Testis (tissue), 3 donors: ENCODE results near the gene GUCY2D. TPM values are rescaled to one million over a fixed set of nuclear protein-coding genes. Genes with fewer than 3 reads are reported as not detected.

Source experiments
- DNase-seq: peaks from one replicate; pipeline ENCODE4 v3.0.0-alpha.2; 2019
- H3K27ac ChIP-seq, 2 donors: fragments of 200-600 bp; sonication (generic); one replicate each; pipeline ENCODE4 v1.5.1; 2019
- H3K27me3 ChIP-seq: fragments of 200-600 bp; sonication (generic); one replicate; pipeline ENCODE4 v1.5.1; 2019
- H3K36me3 ChIP-seq: fragments of 200-600 bp; sonication (generic); one replicate; pipeline ENCODE4 v1.5.1; 2017; ENCODE audit warnings: low read depth; ENCODE audit errors: missing control alignments
- H3K4me1 ChIP-seq: fragments of 200-600 bp; sonication (generic); one replicate; pipeline ENCODE4 v1.5.1; 2019
- H3K4me3 ChIP-seq, 2 donors: fragments of 200-600 bp; sonication (generic); one replicate each; pipeline ENCODE4 v1.5.1; 2017 to 2019
- H3K9me3 ChIP-seq: fragments of 200-600 bp; sonication (generic); one replicate; pipeline ENCODE4 v1.5.1; 2017
- POLR2A ChIP-seq: fragments of 450-650 bp; IDR thresholded peaks from one replicate; pipeline ENCODE4 v1.6.1; 2017; ENCODE audit warnings: antibody characterized with exemption, mild to moderate bottlenecking, moderate library complexity
- WGBS, 2 donors: methylation state at CpG; one replicate each; pipeline ENCODE4 v1.1.5; 2018; 5-methylcytosine and 5-hydroxymethylcytosine counted together
- intact Hi-C: fragments of 100-400 bp; cut with DNase I; formaldehyde crosslinking; loops from one replicate; pipeline ENCODE4 v1.15.1; 2023; ENCODE audit warnings: low total_unique reads
- polyA plus RNA-seq: library from polyadenylated mRNA; stranded (reverse); fragments of 350-450 nt; fragmentation: Illumina TruSeq; extraction: RNeasy Lipid Tissue Mini Kit (QIAGEN cat#74804); gene quantifications from one replicate; pipeline ENCODE4 v1.2.3, GENCODE V29; 2014; ENCODE audit warnings: low read depth, low replicate concordance; ENCODE audit not compliant: insufficient read depth
- total RNA-seq, 2 donors: library from RNA; depleted of rRNA; stranded (reverse); fragments of >200 nt; gene quantifications; one replicate each; pipeline ENCODE4 v1.2.3, GENCODE V29; 2016
- TF ChIP-seq, protein P1 (sequence below), 3 experiments: fragments of 450-650 bp in 2 of 3; fragments of 200-600 bp in 1 of 3; sonication (generic) in 1 of 3; IDR thresholded peaks; one replicate each; pipeline ENCODE4 v1.5.1; 2016 to 2019; ENCODE audit warnings: antibody characterized with exemption in 3 of 3, mild to moderate bottlenecking in 2 of 3, moderate library complexity in 1 of 3

The GUCY2D gene
- total and polyA plus RNA-seq, 3 donors from 2014 or later: 1.3 to 2.4 (median 1.7) TPM

DNA sequence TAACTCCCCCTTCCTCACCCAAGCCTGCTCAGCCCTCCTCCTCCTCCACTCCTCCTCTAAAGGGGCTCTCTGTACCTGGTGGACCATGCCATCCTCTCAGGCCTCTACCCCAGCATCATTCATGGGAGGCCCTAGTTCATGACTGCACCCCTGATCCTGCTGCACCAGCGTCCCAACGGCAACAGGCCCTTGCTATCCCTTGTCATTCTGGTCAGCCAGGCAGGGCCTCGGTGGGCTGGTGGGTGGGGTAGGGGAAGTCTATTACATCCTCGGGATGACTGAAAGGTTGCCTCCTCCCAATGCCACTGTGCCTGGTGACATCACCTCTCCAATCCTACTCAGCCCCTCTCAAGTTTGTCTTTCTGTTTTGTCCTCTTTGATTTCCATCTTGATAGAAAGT lies 65.4 kb downstream of the GUCY2D start:
- Histone ChIP-seq H3K9me3 (no peaks in the 10 kb centered on the region), H3K36me3 (no peaks in the 10 kb centered on the region), H3K27me3 (no peaks in the 10 kb centered on the region), H3K4me1 (peaks cover 6% of the 10 kb centered on the region), H3K27ac (no peak overlapping the region), H3K4me3 (no peak overlapping the region)
- no peak for TF ChIP-seq POLR2A
- TF ChIP-seq, protein P1, sequence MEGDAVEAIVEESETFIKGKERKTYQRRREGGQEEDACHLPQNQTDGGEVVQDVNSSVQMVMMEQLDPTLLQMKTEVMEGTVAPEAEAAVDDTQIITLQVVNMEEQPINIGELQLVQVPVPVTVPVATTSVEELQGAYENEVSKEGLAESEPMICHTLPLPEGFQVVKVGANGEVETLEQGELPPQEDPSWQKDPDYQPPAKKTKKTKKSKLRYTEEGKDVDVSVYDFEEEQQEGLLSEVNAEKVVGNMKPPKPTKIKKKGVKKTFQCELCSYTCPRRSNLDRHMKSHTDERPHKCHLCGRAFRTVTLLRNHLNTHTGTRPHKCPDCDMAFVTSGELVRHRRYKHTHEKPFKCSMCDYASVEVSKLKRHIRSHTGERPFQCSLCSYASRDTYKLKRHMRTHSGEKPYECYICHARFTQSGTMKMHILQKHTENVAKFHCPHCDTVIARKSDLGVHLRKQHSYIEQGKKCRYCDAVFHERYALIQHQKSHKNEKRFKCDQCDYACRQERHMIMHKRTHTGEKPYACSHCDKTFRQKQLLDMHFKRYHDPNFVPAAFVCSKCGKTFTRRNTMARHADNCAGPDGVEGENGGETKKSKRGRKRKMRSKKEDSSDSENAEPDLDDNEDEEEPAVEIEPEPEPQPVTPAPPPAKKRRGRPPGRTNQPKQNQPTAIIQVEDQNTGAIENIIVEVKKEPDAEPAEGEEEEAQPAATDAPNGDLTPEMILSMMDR (IDR thresholded peaks at IDR 0.05): no peak
- WGBS, 2 donors: 71 to 85% methylated on average over 4 of the region's 4 CpGs
- no peak for DNase-seq
- intact Hi-C loops: no loop called here

DNA sequence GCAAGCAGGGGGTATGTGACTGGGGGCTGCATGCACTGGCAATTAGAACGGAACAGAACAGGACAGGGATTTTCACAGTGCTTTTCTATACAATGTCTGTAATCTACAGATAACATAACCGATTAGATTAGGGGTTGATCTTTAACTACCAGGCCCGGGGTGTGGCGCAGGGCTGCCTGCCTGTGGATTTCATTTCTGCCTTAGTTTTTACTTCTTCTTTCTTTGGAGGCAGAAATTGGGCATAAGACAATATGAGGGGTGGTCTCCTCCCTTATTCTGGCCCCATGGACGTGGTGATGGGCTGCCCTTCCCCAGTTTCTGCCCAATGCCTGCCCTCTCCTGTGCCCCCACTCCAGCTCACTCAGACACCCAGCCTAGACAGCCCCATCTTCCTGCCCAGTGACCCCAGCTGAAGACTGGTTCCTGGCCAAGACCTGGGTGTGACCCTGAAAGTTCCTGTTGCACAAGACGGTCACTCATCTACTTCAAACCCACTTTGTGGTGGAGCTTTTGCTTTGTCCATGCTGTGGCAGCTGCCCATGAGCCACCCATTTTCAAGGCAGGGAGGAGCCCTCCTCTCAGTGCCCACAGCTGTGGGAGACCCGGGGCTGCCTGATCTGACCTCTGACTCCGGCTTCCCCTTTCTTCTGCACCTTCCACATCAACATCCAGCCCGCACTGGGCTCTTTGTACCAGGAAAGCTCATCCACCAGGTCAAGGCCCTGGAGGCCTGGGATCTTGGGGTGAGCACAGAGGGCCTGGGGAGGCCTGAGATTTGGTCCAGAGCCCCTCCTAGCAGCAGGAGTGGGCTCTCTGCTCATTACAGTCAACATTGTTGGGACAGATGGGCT lies 66.5 kb downstream of the GUCY2D start:
- Histone ChIP-seq H3K4me3 (no peak overlapping the region), H3K4me1 (peaks cover 11% of the 10 kb centered on the region), H3K27ac (no peak overlapping the region), H3K9me3 (no peaks in the 10 kb centered on the region), H3K27me3 (no peaks in the 10 kb centered on the region), H3K36me3 (no peaks in the 10 kb centered on the region)
- no peak for DNase-seq
- 87 to 89% methylated on average over 5 to 9 of the region's 9 CpGs for WGBS, 2 donors
- intact Hi-C loops: no loop called here
- TF ChIP-seq, protein P1 (IDR thresholded peaks at IDR 0.05): no peak
- TF ChIP-seq POLR2A: no peak

DNA sequence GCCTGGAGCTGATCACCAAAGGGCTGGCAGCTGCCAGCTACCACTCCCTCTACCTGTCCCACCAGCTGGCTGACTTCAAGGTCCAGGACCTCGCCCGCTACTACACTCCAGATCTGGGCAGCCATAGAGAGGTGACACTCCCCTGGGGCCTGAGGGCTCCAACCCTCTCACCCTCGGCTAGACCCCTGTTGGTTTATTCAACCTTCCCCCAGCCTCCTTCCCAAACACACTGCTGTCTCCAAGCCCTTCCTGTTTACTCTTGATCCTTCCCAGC lies 67.1 kb downstream of the GUCY2D start:
- no peaks in the 10 kb centered on the region for H3K9me3 ChIP-seq
- 92 to 94% methylated on average over 3 of the region's 3 CpGs for WGBS, 2 donors
- peaks cover 11% of the 10 kb centered on the region for H3K4me1 ChIP-seq
- TF ChIP-seq, protein P1 (IDR thresholded peaks at IDR 0.05): no peak
- no peak for TF ChIP-seq POLR2A
- intact Hi-C loops: no loop called here
- no peak overlapping the region for H3K27ac ChIP-seq
- H3K36me3 ChIP-seq: no peaks in the 10 kb centered on the region
- DNase-seq: no peak
- no peak overlapping the region for H3K4me3 ChIP-seq
- H3K27me3 ChIP-seq: no peaks in the 10 kb centered on the region

Other genes with a start within 250 kb of the GUCY2D start
- 10 to 100 TPM; 38.0 to 41.8 TPM for gene KDM6B, start 168.4 kb upstream of the GUCY2D start, total RNA-seq
- 27.8 TPM for gene KDM6B, start 168.4 kb upstream of the GUCY2D start, polyA plus RNA-seq
- gene TMEM88, start 147.5 kb upstream of the GUCY2D start, total RNA-seq: 1 to 10 TPM; 4.6 to 7.4 TPM
- 6.8 TPM for gene TMEM88, start 147.5 kb upstream of the GUCY2D start, polyA plus RNA-seq
- 10 to 100 TPM; 72.3 to 83.1 TPM for gene NAA38, start 145.1 kb upstream of the GUCY2D start, total RNA-seq
- gene NAA38, start 145.1 kb upstream of the GUCY2D start, polyA plus RNA-seq: 102 TPM
- 10 to 100 TPM in 1 of 2 donors, 1 to 10 TPM in 1; 9.9 to 10.1 TPM for gene CYB5D1, start 144.6 kb upstream of the GUCY2D start, total RNA-seq
- gene CYB5D1, start 144.6 kb upstream of the GUCY2D start, polyA plus RNA-seq: 12.8 TPM
- gene CHD3, start 113.8 kb upstream of the GUCY2D start, total RNA-seq: 100 to 1,000 TPM; 111 to 123 TPM
- 62.3 TPM for gene CHD3, start 113.8 kb upstream of the GUCY2D start, polyA plus RNA-seq
- 10 to 100 TPM; 16.2 to 27.9 TPM for gene RNF227, start 86.3 kb upstream of the GUCY2D start, total RNA-seq
- gene RNF227, start 86.3 kb upstream of the GUCY2D start, polyA plus RNA-seq: 6.5 TPM
- gene KCNAB3, start 72.8 kb upstream of the GUCY2D start, total RNA-seq: 1 to 10 TPM; 4.3 to 5.2 TPM
- gene KCNAB3, start 72.8 kb upstream of the GUCY2D start, polyA plus RNA-seq: 3.3 TPM
- gene TRAPPC1, start 70.7 kb upstream of the GUCY2D start, total RNA-seq: 10 to 100 TPM; 76.1 to 96.1 TPM
- gene TRAPPC1, start 70.7 kb upstream of the GUCY2D start, polyA plus RNA-seq: 115 TPM
- gene CNTROB, start 70.4 kb upstream of the GUCY2D start, total RNA-seq: 100 to 1,000 TPM in 1 of 2 donors, 10 to 100 TPM in 1; 79.2 to 111 TPM
- 153 TPM for gene CNTROB, start 70.4 kb upstream of the GUCY2D start, polyA plus RNA-seq
- 1 to 10 TPM in 1 of 2 donors, under 1 TPM in 1; 0.79 to 2.2 TPM for gene ALOX15B, start 36.4 kb downstream of the GUCY2D start, total RNA-seq
- 1.8 TPM for gene ALOX15B, start 36.4 kb downstream of the GUCY2D start, polyA plus RNA-seq
- under 1 TPM; 0.87 to 0.99 TPM for gene ALOX12B, start 85.1 kb downstream of the GUCY2D start, total RNA-seq
- gene ALOX12B, start 85.1 kb downstream of the GUCY2D start, polyA plus RNA-seq: 1.1 TPM
- gene ALOXE3, start 115.9 kb downstream of the GUCY2D start, total RNA-seq: 1 to 10 TPM; 2.2 to 4.3 TPM
- gene ALOXE3, start 115.9 kb downstream of the GUCY2D start, polyA plus RNA-seq: 2.7 TPM
- gene HES7, start 121.5 kb downstream of the GUCY2D start, total RNA-seq: under 1 TPM in 1 of 2 donors, not detected in 1; 0.31 TPM
- 0.25 TPM for gene HES7, start 121.5 kb downstream of the GUCY2D start, polyA plus RNA-seq
- 100 to 1,000 TPM in 1 of 2 donors, 10 to 100 TPM in 1; 96.0 to 119 TPM for gene PER1, start 149.8 kb downstream of the GUCY2D start, total RNA-seq
- gene PER1, start 149.8 kb downstream of the GUCY2D start, polyA plus RNA-seq: 55.1 TPM
- 10 to 100 TPM; 66.3 to 76.5 TPM for gene VAMP2, start 160.3 kb downstream of the GUCY2D start, total RNA-seq
- gene VAMP2, start 160.3 kb downstream of the GUCY2D start, polyA plus RNA-seq: 116 TPM
- 10 to 100 TPM; 17.2 to 23.2 TPM for gene TMEM107, start 173.8 kb downstream of the GUCY2D start, total RNA-seq
- 31.8 TPM for gene TMEM107, start 173.8 kb downstream of the GUCY2D start, polyA plus RNA-seq
- gene BORCS6, start 187.6 kb downstream of the GUCY2D start, total RNA-seq: 10 to 100 TPM in 1 of 2 donors, 1 to 10 TPM in 1; 8.7 to 10.4 TPM
- gene BORCS6, start 187.6 kb downstream of the GUCY2D start, polyA plus RNA-seq: 8.5 TPM
- gene AURKB, start 208.0 kb downstream of the GUCY2D start, total RNA-seq: 1 to 10 TPM; 2.4 to 3.7 TPM
- 3.2 TPM for gene AURKB, start 208.0 kb downstream of the GUCY2D start, polyA plus RNA-seq
- gene CTC1, start 245.4 kb downstream of the GUCY2D start, total RNA-seq: 10 to 100 TPM; 30.3 to 40.0 TPM
- gene CTC1, start 245.4 kb downstream of the GUCY2D start, polyA plus RNA-seq: 22.8 TPM
- gene PFAS, start 246.7 kb downstream of the GUCY2D start, total RNA-seq: 10 to 100 TPM; 33.3 to 40.5 TPM
- gene PFAS, start 246.7 kb downstream of the GUCY2D start, polyA plus RNA-seq: 17.6 TPM